GM21447 (cell line): ENCODE measurements around the gene ZNF775.
A peak's percentile ranks its signal among the peaks of the same experiment; 100 is the strongest.

Experiments
- ATAC-seq: cut with Tn5 transposase; IDR thresholded peaks from one replicate; pipeline ENCODE4 v1.9.1; 2021; ENCODE audit not compliant: unreplicated experiment

ZNF775 gene

GRCh38 chr7:150435390-150436073 lies 56.4 kb downstream of the ZNF775 start:
- peak; percentile 92 for ATAC-seq

- no peak for ATAC-seq
These were observed 60.8 kb downstream of the ZNF775 start for GRCh38 chr7:150439967-150440366.

GRCh38 chr7:150441524-150441923 lies 62.4 kb downstream of the ZNF775 start:
- no peak for ATAC-seq

- ATAC-seq = no peak
These were observed 63.7 kb downstream of the ZNF775 start for GRCh38 chr7:150442811-150443210.

DNA sequence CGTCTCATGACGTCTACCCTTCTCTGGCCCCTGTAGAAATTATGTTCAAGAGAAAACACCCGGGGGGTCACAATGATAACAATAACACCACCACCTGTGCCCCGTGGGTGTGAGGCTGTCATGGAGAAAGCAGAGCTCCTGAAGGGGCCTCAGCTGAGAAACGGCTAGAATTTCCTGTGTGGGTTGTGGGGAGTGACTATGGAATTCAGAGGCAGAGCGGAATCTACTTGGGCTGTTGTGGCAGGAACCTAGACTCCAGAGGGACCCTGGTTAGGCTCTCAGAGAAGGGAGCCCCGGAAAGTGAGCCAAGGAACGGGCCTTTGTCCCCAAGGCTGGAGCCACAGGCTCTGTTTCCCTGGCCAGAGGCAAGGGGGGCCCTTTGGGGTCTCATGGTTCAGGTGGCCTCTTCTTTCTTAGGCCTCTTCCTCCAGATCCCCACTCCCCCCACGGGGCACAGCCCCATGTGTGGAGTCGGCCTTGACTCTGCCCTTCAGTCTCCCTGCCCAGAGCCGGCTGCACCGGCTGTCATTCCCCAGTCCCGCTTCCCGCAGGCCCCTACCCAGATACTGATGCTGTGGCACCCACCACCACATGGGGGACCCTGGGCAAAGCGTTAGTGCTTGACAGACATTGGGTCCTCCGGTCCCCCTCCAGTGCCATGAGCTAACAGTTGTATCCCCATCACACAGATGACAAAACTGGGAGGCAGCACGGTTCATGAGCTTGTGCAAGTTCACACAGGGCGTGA lies 64.8 kb downstream of the ZNF775 start:
- no peak for ATAC-seq

DNA sequence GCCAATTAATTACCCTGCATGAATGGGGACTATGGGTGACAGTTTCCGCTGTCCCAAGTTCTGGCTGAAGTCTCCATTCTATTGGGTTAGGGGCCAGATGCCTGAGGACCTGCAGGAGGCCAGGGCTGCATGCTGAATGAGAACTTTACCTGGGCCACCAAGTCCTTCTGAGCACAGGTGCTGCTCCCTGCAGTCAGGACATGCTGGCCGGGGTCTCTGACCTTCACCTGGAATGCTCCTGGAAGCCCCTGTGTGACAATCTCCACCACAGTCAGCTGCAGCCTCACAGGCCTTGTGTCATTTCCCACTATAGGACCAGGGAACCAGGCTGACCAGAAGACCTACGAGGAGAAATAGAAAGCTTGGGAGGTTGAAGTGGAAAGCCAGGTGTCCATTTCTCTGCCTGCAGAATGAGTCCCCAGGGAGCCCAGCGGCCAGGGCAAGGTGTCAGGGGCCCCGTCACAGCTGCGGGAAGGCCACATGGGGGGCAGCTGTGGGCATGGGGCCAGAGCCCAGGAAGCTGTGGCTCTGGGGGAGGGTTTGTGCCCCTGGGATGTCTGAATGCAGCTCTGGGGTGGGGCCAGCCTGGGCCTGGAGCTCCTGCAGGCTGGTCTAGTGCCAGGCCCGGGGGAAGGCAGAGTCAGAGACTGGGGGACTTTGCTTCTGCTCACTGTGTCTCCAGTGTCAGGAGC lies 65.7 kb downstream of the ZNF775 start:
- ATAC-seq = no peak

DNA sequence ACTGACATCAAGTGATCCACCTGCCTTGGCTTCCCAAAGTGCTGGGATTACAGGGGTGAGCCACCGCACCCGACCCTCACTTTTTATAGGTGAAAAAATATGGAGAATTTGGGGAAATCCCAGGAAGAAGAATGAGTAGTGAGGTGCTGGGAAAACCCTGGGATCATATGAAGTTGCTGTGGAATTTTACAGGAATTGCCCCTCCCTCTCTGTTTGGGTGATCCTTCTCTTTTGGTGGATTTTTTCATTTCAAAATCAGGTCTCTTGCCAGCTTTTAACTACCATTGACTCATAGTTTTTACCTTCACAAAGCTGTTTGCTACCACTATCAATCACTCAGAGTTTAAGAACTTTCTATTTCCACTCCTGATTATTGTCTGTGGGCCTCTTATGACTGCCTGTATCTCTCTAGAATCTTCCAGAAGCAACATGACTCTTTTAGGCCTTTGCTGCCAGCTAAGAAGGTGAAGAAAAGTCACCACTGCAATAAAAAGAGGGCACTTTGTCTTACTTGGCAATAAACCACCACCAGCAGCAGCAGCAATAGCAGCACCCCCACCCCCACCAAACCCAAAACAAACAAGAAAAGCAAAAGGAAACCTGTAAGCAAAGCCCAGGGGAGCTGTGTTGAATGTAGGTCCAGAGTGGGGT lies 67.3 kb downstream of the ZNF775 start:
- no peak for ATAC-seq
